DOHH2 (cell line): ENCODE data around the gene HSD3B7.

Experiments
- H3F3A ChIP-seq: fragments of 200-600 bp; sonication (generic), shearing (Covaris generic); 2 replicates; pipeline ENCODE4 v1.6.0; 2016; ENCODE audit warnings: antibody characterized with exemption, mild to moderate bottlenecking; ENCODE audit not compliant: control insufficient read depth, insufficient read depth
- H3K27ac ChIP-seq: fragments of 200-600 bp; sonication (generic); 2 replicates; pipeline ENCODE4 v1.5.1; 2014; ENCODE audit warnings: low read depth, mild to moderate bottlenecking, low read length, moderate library complexity
- H3K27me3 ChIP-seq: fragments of 200-600 bp; sonication (generic); 2 replicates; pipeline ENCODE4 v1.6.1; 2014; ENCODE audit warnings: mild to moderate bottlenecking, low read length, mixed read lengths; ENCODE audit not compliant: control insufficient read depth
- H3K36me3 ChIP-seq: fragments of 200-600 bp; sonication (generic); 2 replicates; pipeline ENCODE4 v1.6.1; 2014; ENCODE audit warnings: mild to moderate bottlenecking, low read length, moderate library complexity, mixed read lengths; ENCODE audit not compliant: control insufficient read depth
- H3K4me1 ChIP-seq: fragments of 200-600 bp; sonication (generic); 2 replicates; pipeline ENCODE4 v1.6.1; 2014; ENCODE audit warnings: mild to moderate bottlenecking, low read length, mixed read lengths; ENCODE audit not compliant: control insufficient read depth
- H3K4me2 ChIP-seq: fragments of 200-600 bp; sonication (generic); 2 replicates; pipeline ENCODE4 v1.6.0; 2014; ENCODE audit warnings: mild to moderate bottlenecking, low read length, moderate library complexity
- H3K4me3 ChIP-seq: fragments of 200-600 bp; sonication (generic); 2 replicates; pipeline ENCODE4 v1.5.1; 2014; ENCODE audit warnings: mild to moderate bottlenecking, low read length, mixed read lengths
- H3K79me2 ChIP-seq: fragments of 200-600 bp; sonication (generic); 2 replicates; pipeline ENCODE4 v1.6.1; 2014; ENCODE audit warnings: mild to moderate bottlenecking, low read length, mixed read lengths; ENCODE audit not compliant: control insufficient read depth
- H3K9me2 ChIP-seq: fragments of 200-600 bp; sonication (generic); replicated peaks from 2 replicates; pipeline ENCODE4 v1.6.1; 2014; ENCODE audit warnings: mild to moderate bottlenecking, low read length, mixed read lengths; ENCODE audit not compliant: control insufficient read depth
- H3K9me3 ChIP-seq: fragments of 200-600 bp; sonication (generic); 2 replicates; pipeline ENCODE4 v1.6.1; 2014; ENCODE audit warnings: antibody characterized with exemption, low read length, mixed read lengths; ENCODE audit not compliant: control insufficient read depth, insufficient read depth
- H4K20me1 ChIP-seq: fragments of 200-600 bp; sonication (generic); 2 replicates; pipeline ENCODE4 v1.6.0; 2014; ENCODE audit warnings: low read depth, mild to moderate bottlenecking, antibody characterized with exemption, low read length, moderate library complexity; ENCODE audit not compliant: control insufficient read depth, insufficient read depth
- CTCF ChIP-seq: fragments of 200-600 bp; sonication (generic); IDR thresholded peaks from one replicate; pipeline ENCODE4 v1.5.1; 2014; ENCODE audit warnings: antibody characterized with exemption, mild to moderate bottlenecking, low read depth, low read length; ENCODE audit not compliant: poor library complexity, severe bottlenecking
- EZH2phosphoT487 ChIP-seq: fragments of 200-600 bp; sonication (generic); IDR thresholded peaks from 2 replicates; pipeline ENCODE4 v1.6.1; 2017; ENCODE audit warnings: borderline replicate concordance, mild to moderate bottlenecking, antibody characterized with exemption, low read length, moderate library complexity, mixed read lengths

Gene HSD3B7

GRCh38 chr16:30982548-30983288 lies 2.3 kb upstream of the HSD3B7 start:
- Histone ChIP-seq H3K4me2 (no peak overlapping the region), H3K79me2 (no peaks in the 10 kb centered on the region), H3F3A (no peaks in the 10 kb centered on the region), H3K4me3 (no peak overlapping the region), H4K20me1 (no peaks in the 10 kb centered on the region), H3K4me1 (no peaks in the 10 kb centered on the region; the same call in 1 of the 2 replicates), H3K9me2 (no peaks in the 10 kb centered on the region), H3K27me3 (no peaks in the 10 kb centered on the region), H3K27ac (no peak overlapping the region), H3K36me3 (peaks cover 65% of the 10 kb centered on the region), H3K9me3 (no peaks in the 10 kb centered on the region)
- TF ChIP-seq CTCF (no peak), EZH2phosphoT487 (no peak)

- no peak overlapping the region for H3K4me2 ChIP-seq
- H3K9me2 ChIP-seq: no peaks in the 10 kb centered on the region
- H3K27ac ChIP-seq: no peak overlapping the region
- no peaks in the 10 kb centered on the region for H3K9me3 ChIP-seq
- no peaks in the 10 kb centered on the region for H3K79me2 ChIP-seq
- no peak for TF ChIP-seq CTCF
- no peak for TF ChIP-seq EZH2phosphoT487
- H3K4me1 ChIP-seq: no peaks in the 10 kb centered on the region; the same call in 1 of the 2 replicates
- H3K36me3 ChIP-seq: peaks cover 62% of the 10 kb centered on the region
- no peaks in the 10 kb centered on the region for H4K20me1 ChIP-seq
- no peak overlapping the region for H3K4me3 ChIP-seq
- H3K27me3 ChIP-seq: no peaks in the 10 kb centered on the region
- no peaks in the 10 kb centered on the region for H3F3A ChIP-seq
Observed at GRCh38 chr16:30983289-30983889, 1.6 kb upstream of the HSD3B7 start.

- Histone ChIP-seq H3K36me3 (peaks cover 56% of the 10 kb centered on the region), H3K4me2 (no peak overlapping the region), H3K9me2 (no peaks in the 10 kb centered on the region)
Observed at GRCh38 chr16:30983898-30984610, 953 bp upstream of the HSD3B7 start.

More at GRCh38 chr16:30983898-30984610, 953 bp upstream of the HSD3B7 start:
- Histone ChIP-seq H4K20me1 (no peaks in the 10 kb centered on the region), H3K9me3 (no peaks in the 10 kb centered on the region), H3K4me1 (no peaks in the 10 kb centered on the region; the same call in 1 of the 2 replicates), H3F3A (no peaks in the 10 kb centered on the region), H3K4me3 (no peak overlapping the region), H3K27ac (no peak overlapping the region), H3K79me2 (no peaks in the 10 kb centered on the region), H3K27me3 (no peaks in the 10 kb centered on the region)
- TF ChIP-seq CTCF (no peak), EZH2phosphoT487 (no peak)
